GM12873 (cell line): ENCODE data around the gene AMBRA1.

ENCODE experiments used
- TF ChIP-seq, protein P1 (sequence below): IDR thresholded peaks from 2 replicates; pipeline ENCODE4 v1.5.1; 2012; ENCODE audit warnings: low read depth, mild to moderate bottlenecking, moderate library complexity, low read length, control low read depth; ENCODE audit not compliant: insufficient read depth; ENCODE audit errors: missing control alignments

The AMBRA1 gene

DNA sequence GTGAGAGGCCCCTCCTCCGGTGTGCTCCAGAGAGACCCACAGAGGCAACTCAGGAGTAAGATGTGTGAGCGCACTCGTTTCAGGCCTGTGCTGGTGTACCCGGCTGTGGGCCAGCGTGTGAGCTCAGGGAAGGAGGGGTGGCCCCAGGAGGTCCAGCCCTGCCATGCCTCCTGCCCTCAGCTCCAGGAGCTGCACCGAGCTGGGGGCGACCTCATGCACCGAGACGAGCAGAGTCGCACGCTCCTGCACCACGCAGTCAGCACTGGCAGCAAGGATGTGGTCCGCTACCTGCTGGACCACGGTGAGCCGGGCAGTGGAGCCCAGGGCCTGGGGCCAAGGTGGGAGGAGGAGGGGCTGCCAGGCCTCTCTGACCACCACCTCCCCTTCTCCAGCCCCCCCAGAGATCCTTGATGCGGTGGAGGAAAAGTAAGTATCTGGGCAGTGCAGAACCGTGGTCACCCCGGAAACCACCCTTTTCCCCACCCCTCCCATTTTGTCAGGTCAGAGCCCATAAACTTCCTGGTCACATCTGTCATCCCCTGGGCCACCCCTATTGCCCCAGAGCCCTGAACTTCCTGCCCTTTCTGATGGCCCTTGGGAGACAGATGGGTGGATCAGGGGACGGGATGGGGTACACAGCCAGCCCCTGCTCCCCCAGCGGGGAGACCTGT is 214.9 kb downstream of the AMBRA1 start:
- TF ChIP-seq, protein P1, sequence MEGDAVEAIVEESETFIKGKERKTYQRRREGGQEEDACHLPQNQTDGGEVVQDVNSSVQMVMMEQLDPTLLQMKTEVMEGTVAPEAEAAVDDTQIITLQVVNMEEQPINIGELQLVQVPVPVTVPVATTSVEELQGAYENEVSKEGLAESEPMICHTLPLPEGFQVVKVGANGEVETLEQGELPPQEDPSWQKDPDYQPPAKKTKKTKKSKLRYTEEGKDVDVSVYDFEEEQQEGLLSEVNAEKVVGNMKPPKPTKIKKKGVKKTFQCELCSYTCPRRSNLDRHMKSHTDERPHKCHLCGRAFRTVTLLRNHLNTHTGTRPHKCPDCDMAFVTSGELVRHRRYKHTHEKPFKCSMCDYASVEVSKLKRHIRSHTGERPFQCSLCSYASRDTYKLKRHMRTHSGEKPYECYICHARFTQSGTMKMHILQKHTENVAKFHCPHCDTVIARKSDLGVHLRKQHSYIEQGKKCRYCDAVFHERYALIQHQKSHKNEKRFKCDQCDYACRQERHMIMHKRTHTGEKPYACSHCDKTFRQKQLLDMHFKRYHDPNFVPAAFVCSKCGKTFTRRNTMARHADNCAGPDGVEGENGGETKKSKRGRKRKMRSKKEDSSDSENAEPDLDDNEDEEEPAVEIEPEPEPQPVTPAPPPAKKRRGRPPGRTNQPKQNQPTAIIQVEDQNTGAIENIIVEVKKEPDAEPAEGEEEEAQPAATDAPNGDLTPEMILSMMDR: no peak

DNA sequence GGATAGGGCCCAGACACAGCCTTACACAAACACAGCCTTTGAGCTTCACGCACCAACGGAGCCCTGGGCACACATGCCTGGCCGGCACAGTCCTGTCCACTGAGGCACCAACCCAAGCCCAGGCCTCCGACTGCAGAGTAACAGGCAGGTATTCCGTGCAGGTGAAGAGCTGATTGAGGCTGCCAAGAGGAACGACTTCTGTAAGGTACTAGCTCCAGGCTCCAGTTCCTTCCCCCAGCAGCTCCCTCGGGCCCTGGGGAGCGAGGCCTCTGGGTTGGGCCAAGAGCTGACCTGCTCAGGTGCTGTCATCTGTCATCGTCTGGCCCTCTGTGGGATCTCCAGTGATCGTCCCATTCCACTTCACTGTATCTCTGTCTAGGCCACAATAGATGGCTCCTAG is 215.5 kb downstream of the AMBRA1 start:
- TF ChIP-seq, protein P1: no peak

DNA sequence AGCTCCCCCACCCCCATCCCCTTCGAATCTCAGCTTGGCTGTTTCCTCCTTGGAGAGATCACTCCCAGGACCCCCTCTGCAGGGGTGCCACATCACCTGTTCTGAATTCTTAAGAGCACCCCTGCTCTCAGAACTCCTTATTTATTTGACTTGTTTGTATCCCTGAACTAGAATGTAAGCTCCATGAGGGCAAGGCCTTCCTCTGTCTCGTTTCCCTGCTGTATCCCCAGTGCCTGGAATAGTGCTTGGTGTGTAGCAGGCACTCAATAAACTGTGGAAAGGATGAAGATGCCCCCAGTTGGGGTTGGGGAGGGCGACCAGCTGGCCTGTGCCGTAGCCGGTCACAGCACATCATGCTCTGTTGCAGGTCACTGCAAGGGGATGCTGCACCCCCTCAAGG is 216.0 kb downstream of the AMBRA1 start:
- TF ChIP-seq, protein P1: no peak

DNA sequence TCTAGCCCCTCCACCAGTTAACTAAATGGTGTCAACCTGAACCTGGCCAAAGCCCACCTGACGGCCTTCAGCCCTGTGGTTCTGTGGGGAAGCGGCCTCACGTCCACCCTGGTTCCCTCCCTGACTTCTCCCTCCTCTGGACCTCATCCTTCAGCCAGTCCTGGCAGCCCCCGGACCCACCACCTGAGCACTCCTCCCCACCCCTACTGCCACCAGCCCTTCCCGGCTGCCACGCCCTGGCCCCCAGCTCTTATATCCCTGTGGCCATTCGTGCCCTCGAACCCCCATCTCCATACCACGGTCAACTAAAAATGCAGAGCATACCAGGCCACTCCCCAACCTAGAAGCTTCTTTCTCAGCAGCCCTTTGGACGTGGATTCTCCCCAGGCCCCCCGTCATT is 216.5 kb downstream of the AMBRA1 start:
- TF ChIP-seq, protein P1: no peak

DNA sequence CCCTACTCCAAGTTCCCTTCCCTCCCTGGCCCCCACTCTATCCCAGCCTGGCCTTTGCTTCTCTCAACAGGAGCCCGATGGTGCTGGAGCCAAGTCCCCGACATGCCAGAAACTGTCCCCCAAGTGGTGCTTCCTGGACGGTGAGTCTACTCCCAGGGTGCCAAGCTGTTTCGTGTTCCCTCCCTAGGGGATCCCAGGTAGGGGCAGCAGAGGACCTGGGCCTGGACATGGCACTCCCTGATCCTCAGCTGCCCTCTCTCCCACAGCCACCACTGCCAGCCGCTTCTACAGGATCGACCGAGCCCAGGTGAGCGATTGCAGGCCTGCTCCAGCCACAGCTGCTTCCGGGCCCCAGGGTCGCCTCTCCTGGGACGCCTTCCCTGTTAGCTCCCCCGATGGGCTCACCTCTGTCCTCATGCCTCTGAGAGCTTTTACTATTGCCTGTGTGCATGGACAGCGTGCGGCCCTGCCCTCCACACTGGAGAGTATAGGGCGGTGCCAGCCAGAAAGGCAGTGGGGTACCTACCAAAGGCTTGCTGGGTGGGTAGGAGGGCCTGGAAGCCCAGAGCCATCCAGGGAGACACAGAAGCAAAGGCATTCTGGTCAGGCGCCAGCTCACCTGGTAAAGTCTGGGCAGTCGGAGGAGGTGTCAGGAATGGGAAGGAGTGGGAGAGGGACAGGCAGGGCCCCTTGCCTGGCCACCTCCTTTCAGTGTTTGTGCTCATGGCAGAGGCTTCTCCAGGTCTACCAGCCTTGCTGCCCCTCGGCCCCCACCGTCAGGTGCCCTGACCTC is 217.4 kb downstream of the AMBRA1 start:
- TF ChIP-seq, protein P1: no peak

DNA sequence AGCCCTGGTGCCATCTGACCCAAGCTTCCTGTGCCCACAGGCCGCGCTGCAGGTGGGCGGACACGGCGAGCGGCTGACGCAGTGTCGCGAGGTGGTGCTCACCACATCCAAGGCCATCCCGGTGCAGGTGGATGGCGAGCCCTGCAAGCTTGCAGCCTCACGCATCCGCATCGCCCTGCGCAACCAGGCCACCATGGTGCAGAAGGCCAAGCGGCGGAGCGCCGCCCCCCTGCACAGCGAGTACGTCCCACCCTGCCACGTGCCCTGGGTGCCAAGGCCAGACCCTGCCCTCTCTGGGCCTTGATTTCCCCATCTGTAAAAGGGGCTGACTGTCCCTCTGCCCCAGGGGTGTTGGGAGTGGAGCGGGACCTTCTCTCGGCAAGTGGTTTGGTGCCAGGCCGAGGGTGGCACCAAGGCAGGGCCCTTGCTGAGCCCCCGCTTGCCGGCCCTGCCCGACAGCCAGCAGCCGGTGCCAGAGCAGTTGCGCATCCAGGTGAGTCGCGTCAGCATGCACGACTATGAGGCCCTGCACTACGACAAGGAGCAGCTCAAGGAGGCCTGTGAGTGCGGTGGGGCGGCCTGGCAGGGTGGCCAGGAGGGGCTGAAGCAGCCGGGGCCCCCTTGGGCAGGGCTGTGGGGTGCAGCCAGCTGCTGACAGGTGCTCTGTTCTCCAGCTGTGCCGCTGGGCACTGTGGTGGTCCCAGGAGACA is 218.3 kb downstream of the AMBRA1 start:
- TF ChIP-seq, protein P1: no peak

DNA sequence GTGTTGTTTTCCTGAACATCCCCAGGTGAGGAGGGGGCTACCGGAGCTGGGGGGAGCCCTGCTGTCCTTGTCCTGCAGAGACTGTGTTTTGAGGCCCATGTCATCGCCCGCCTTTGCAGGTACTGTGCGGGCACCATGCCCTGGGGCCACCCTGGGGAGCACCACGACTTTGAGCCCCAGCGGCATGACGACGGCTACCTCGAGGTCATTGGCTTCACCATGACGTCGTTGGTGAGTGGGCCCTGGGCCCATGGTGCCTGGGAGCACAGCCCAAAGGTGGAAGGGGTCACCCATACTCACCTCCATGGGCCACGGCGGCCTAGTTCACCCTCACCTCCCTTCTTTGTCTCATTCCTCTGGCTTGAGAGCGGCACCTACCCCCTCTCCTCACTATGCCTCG is 219.0 kb downstream of the AMBRA1 start:
- TF ChIP-seq, protein P1: no peak
